ENCODE results near the gene ENPP1. TPM values are rescaled to one million over a fixed set of nuclear protein-coding genes. Genes with fewer than 3 reads are reported as not detected.
A peak's percentile ranks its signal among the peaks of the same experiment; 100 is the strongest.

The ENPP1 gene
- total and polyA plus RNA-seq, 2 of the 4 experiments (the other 2 are of a cell fraction), result 10.9 to 38.9 TPM

DNA sequence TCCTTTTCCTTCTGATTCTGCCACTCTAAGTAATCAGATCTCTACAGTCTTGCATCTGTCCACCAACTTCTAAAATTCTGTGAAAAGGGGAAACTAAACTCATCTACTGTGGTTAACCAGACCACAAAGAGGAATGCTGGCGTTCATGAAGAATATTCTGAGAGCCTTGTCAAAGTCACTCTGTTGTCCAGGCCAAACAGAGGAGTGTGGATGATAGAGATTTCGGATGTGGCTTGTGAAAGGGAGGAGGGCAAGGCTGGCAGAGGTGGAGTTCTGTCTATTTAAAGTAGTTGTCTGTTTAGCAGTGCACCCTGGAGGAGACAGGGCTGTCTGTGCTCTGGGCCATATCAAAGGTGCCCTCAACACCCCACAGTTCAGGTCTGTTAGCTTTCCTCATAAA lies 109.5 kb downstream of the ENPP1 start:
- BruUV-seq (replicated peaks), result no TSS peak
- in situ Hi-C loops (cut with MboI; ENCODE audit: low sequenced_read_pairs), result loop anchor here (5.0 kb wide), 1 partner anchor 565 kb away; no protein-coding TSS in a partner anchor
- H3K4me2 ChIP-seq (ENCODE audit: low read depth, low read length), result no peak overlapping the region

More for the DNA sequence above, 109.5 kb downstream of the ENPP1 start:
- H3K9me1 ChIP-seq (ENCODE audit: insufficient read depth, low read length), result 0 out of 2 replicates have a peak, but pooled peaks cover 3% of the 10 kb centered on the region
- H3K4ac ChIP-seq (ENCODE audit: low read depth, low read length), result peak overlapping the region; percentile 22; the same call in 1 of the 2 replicates
- H3K4me1 ChIP-seq (ENCODE audit: control insufficient read depth, insufficient read depth, low read length), result peaks cover 3% of the 10 kb centered on the region
- no CpG with 5 or more reads among the region's 2 CpGs for WGBS, 2 experiments (ENCODE audit: extremely low coverage in 2 of 2, insufficient read length in 1 of 2)
- H3K56ac ChIP-seq (ENCODE audit: extremely low read depth, insufficient read depth, low read length), result no peak overlapping the region
- no peaks in the 10 kb centered on the region for H3K79me1 ChIP-seq (ENCODE audit: low read depth in 1 of 2, low read length in 2 of 2)
- H4K5ac ChIP-seq (ENCODE audit: low read depth, low read length), result no peak overlapping the region
- no peak overlapping the region for H4K8ac ChIP-seq (ENCODE audit: low read depth in 2 of 2, low read length in 2 of 2)
- H3K23ac ChIP-seq (ENCODE audit: low read depth, low read length), result peak overlapping the region; percentile 42; the same call in 1 of the 2 replicates
- ChIA-PET POLR2A (ENCODE audit: unreplicated experiment) (interaction anchor here (0.6 kb wide), 1 partner anchor 34 kb away, joined by 3 read pairs; the partner anchor contains the start of gene CCN2), CTCF (interaction anchor here (0.8 to 1.2 kb wide), 3 partner anchors 14 to 381 kb away, joined by 3 to 5 read pairs (median 5); no protein-coding TSS in a partner anchor)
- no peak for ATAC-seq (ENCODE audit: low read depth)
- H2AK5ac ChIP-seq (ENCODE audit: low read depth, low read length), result no peak overlapping the region
- no peaks in the 10 kb centered on the region for H3K27me3 ChIP-seq (ENCODE audit: control insufficient read depth, insufficient read depth, low read length)
- DNase-seq, result no peak
- intact Hi-C loops (cut with micrococcal nuclease), result no loop called here
- H2AFZ ChIP-seq (replicated peaks; ENCODE audit: low read length, poor library complexity), result peak overlapping the region; percentile 26
- H3K9me3 ChIP-seq (ENCODE audit: control insufficient read depth, insufficient read depth, low read length), result no peaks in the 10 kb centered on the region
- no peak overlapping the region for H4K91ac ChIP-seq (ENCODE audit: insufficient read depth, low read depth, low read length)
- no peak overlapping the region for H3K18ac ChIP-seq (ENCODE audit: low read depth, low read length)
- no peak overlapping the region for H2BK15ac ChIP-seq (ENCODE audit: low read depth, low read length)
- dilution Hi-C loops (cut with HindIII; ENCODE audit: low sequenced_read_pairs, unreplicated experiment), result no loop called here
- H3K27ac ChIP-seq (ENCODE audit: insufficient read depth, low read length), result no peak overlapping the region
- H3K36me3 ChIP-seq (ENCODE audit: control insufficient read depth, insufficient read depth, low read length), result no peaks in the 10 kb centered on the region
- peak overlapping the region; percentile 19; the same call in 1 of the 2 replicates for H3K14ac ChIP-seq (replicated peaks; ENCODE audit: low read depth, low read length)
- H4K20me1 ChIP-seq (ENCODE audit: insufficient read depth, low read length), result no peaks in the 10 kb centered on the region
- H3K4me3 ChIP-seq (ENCODE audit: insufficient read depth, low read depth, low read length), result no peak overlapping the region
- H3K9ac ChIP-seq (ENCODE audit: low read depth, low read length), result no peak overlapping the region
- no peak overlapping the region for H2BK20ac ChIP-seq (ENCODE audit: low read depth, low read length)
- no peak overlapping the region for H2AK9ac ChIP-seq (replicated peaks; ENCODE audit: low read depth, low read length, poor library complexity)
- no peak overlapping the region for H2BK120ac ChIP-seq (ENCODE audit: low read depth, low read length)
- H2BK5ac ChIP-seq (ENCODE audit: low read depth, low read length, poor library complexity, severe bottlenecking), result no peak overlapping the region
- TF ChIP-seq MXI1 (IDR thresholded peaks at IDR 0.05; ENCODE audit: borderline replicate concordance, low read depth, low read length), result no peak

Measured in IMR-90 (cell line).